Measurements from ENCODE around the gene PRTN3.

DNA sequence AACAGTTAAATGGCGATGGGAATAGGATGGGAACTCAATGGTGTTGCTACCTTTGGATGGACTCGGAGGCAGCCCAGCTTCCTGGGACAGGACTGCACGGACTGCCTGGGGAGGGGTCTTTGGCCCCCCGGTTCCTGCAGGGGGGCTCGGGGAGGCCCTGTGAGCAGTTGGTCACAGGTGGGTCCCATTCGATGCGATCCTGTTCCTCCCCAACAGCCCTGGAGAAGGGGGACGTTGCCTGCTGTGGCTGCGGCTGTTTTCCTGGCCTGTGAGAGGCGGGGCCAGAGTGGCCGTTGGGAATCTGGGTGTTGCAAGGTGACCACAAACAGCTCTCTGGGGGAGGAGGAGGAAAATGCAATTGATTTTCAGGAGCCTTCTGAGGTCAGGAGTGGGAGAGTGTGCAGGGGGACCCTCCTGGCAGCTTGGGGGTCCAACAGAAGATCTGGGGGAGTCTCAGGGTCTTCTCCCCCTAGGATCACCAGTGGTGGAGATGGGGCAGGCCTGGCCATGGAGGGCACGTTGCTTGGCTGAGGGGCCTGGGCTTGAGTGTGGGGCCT lies 17.2 kb upstream of the PRTN3 start:
- TF ChIP-seq ARNTL (CRISPR knock-in tag; IDR thresholded peaks at IDR 0.05; ENCODE audit: borderline replicate concordance, low read depth) (no peak), ZC3H10 (CRISPR knock-in tag; IDR thresholded peaks at IDR 0.05) (no peak), ZFP3 (CRISPR knock-in tag; IDR thresholded peaks at IDR 0.05) (no peak), ZNF565 (CRISPR knock-in tag; conservative IDR thresholded peaks at IDR 0.05; ENCODE audit: low read depth) (no peak), RARB (CRISPR knock-in tag; IDR thresholded peaks at IDR 0.05) (no peak), PPARA (CRISPR knock-in tag; IDR thresholded peaks at IDR 0.05; ENCODE audit: borderline replicate concordance) (no peak), OSR1 (CRISPR knock-in tag; IDR thresholded peaks at IDR 0.05) (no peak), PATZ1 (CRISPR knock-in tag; IDR thresholded peaks at IDR 0.05; ENCODE audit: borderline replicate concordance) (no peak), BACH2 (CRISPR knock-in tag; IDR thresholded peaks at IDR 0.05; ENCODE audit: borderline replicate concordance) (no peak)
- TF ChIP-seq, protein P1, sequence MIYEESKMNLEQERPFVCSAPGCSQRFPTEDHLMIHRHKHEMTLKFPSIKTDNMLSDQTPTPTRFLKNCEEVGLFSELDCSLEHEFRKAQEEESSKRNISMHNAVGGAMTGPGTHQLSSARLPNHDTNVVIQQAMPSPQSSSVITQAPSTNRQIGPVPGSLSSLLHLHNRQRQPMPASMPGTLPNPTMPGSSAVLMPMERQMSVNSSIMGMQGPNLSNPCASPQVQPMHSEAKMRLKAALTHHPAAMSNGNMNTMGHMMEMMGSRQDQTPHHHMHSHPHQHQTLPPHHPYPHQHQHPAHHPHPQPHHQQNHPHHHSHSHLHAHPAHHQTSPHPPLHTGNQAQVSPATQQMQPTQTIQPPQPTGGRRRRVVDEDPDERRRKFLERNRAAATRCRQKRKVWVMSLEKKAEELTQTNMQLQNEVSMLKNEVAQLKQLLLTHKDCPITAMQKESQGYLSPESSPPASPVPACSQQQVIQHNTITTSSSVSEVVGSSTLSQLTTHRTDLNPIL (CRISPR knock-in tag; IDR thresholded peaks at IDR 0.05; ENCODE audit: low read depth): no peak
- TF ChIP-seq, protein P2, sequence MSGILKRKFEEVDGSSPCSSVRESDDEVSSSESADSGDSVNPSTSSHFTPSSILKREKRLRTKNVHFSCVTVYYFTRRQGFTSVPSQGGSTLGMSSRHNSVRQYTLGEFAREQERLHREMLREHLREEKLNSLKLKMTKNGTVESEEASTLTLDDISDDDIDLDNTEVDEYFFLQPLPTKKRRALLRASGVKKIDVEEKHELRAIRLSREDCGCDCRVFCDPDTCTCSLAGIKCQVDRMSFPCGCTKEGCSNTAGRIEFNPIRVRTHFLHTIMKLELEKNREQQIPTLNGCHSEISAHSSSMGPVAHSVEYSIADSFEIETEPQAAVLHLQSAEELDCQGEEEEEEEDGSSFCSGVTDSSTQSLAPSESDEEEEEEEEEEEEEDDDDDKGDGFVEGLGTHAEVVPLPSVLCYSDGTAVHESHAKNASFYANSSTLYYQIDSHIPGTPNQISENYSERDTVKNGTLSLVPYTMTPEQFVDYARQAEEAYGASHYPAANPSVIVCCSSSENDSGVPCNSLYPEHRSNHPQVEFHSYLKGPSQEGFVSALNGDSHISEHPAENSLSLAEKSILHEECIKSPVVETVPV (CRISPR knock-in tag; IDR thresholded peaks at IDR 0.05): no peak
- TF ChIP-seq, protein P3, sequence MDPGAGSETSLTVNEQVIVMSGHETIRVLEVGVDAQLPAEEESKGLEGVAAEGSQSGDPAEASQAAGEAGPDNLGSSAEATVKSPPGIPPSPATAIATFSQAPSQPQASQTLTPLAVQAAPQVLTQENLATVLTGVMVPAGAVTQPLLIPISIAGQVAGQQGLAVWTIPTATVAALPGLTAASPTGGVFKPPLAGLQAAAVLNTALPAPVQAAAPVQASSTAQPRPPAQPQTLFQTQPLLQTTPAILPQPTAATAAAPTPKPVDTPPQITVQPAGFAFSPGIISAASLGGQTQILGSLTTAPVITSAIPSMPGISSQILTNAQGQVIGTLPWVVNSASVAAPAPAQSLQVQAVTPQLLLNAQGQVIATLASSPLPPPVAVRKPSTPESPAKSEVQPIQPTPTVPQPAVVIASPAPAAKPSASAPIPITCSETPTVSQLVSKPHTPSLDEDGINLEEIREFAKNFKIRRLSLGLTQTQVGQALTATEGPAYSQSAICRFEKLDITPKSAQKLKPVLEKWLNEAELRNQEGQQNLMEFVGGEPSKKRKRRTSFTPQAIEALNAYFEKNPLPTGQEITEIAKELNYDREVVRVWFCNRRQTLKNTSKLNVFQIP (CRISPR knock-in tag; IDR thresholded peaks at IDR 0.05; ENCODE audit: borderline replicate concordance, low read depth): no peak
